ENCODE data around the gene RIC1.
"Not testable (repeated sequence)": the region's sequence is repeated elsewhere in the genome, so short reads cannot be mapped to it uniquely, and the experiment has no call there.

Gene RIC1

DNA sequence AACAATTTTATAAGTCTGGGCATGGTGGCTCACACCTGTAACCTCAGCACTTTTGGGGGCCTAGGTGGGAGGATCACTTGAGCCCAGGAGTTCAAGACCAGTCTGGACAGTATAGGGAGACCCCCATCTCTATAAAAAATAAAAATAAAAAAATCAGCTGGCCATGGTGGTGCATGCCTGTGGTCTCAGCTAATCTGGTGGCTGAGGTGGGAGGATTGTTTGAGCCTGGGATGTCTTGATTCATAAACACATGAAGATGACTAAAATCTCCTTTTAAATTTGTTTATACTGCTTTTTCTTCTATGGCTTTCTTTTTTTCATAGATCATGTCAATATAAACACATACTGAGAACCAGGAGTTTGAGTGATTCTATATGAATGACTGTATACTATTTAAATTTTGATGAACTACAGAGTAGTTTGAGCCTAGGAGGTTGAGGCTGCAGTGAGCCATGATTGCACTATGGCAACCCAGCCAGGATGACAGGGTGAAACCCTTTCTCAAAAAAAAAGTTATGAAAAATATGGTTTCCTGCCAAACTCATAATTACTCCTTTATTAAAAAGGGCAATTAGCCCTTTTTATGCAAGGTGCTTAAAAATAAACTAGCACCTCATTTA lies 14.2 kb downstream of the RIC1 start:
- TF ChIP-seq, protein P1, sequence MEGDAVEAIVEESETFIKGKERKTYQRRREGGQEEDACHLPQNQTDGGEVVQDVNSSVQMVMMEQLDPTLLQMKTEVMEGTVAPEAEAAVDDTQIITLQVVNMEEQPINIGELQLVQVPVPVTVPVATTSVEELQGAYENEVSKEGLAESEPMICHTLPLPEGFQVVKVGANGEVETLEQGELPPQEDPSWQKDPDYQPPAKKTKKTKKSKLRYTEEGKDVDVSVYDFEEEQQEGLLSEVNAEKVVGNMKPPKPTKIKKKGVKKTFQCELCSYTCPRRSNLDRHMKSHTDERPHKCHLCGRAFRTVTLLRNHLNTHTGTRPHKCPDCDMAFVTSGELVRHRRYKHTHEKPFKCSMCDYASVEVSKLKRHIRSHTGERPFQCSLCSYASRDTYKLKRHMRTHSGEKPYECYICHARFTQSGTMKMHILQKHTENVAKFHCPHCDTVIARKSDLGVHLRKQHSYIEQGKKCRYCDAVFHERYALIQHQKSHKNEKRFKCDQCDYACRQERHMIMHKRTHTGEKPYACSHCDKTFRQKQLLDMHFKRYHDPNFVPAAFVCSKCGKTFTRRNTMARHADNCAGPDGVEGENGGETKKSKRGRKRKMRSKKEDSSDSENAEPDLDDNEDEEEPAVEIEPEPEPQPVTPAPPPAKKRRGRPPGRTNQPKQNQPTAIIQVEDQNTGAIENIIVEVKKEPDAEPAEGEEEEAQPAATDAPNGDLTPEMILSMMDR (IDR thresholded peaks at IDR 0.05; ENCODE audit: insufficient read depth, missing control alignments): no peak
- DNase-seq (ENCODE audit: insufficient read length, low spot score) (no peak), FAIRE-seq (no peak)

DNA sequence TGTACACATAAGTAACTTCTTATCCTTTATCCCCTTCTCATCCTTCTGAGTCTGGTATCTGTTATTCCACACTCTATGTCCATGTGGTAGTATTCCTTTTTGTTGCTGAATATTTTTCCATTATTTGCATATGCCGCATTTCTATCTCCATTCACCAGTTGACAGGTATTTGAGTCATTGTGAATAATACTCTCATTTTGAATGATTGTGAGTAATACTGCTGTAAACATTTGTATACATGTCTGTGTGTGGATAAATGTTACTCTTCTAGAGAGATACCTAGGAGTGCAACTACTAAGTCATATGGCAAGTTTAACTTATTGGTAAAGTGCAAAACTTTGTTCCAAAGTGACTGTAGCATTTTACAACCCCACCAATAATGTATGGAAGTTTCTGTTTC lies 15.6 kb downstream of the RIC1 start:
- no peak for FAIRE-seq
- DNase-seq (ENCODE audit: insufficient read length, low spot score): no peak
- TF ChIP-seq, protein P1 (IDR thresholded peaks at IDR 0.05; ENCODE audit: insufficient read depth, missing control alignments): no peak

- FAIRE-seq (no peak), DNase-seq (ENCODE audit: insufficient read length, low spot score) (no peak)
- TF ChIP-seq, protein P1 (IDR thresholded peaks at IDR 0.05; ENCODE audit: insufficient read depth, missing control alignments): no peak
These were observed 17.2 kb downstream of the RIC1 start for GRCh38 chr9:5646116-5646515.

GRCh38 chr9:5650356-5651105 lies 21.6 kb downstream of the RIC1 start:
- no peak for FAIRE-seq
- DNase-seq (ENCODE audit: insufficient read length, low spot score): no peak
- TF ChIP-seq, protein P1 (IDR thresholded peaks at IDR 0.05; ENCODE audit: insufficient read depth, missing control alignments): no peak

- no peak for DNase-seq (ENCODE audit: insufficient read length, low spot score)
- TF ChIP-seq, protein P1 (IDR thresholded peaks at IDR 0.05; ENCODE audit: insufficient read depth, missing control alignments): no peak
- no peak for FAIRE-seq
These were observed 22.3 kb downstream of the RIC1 start for GRCh38 chr9:5651246-5651645.

DNA sequence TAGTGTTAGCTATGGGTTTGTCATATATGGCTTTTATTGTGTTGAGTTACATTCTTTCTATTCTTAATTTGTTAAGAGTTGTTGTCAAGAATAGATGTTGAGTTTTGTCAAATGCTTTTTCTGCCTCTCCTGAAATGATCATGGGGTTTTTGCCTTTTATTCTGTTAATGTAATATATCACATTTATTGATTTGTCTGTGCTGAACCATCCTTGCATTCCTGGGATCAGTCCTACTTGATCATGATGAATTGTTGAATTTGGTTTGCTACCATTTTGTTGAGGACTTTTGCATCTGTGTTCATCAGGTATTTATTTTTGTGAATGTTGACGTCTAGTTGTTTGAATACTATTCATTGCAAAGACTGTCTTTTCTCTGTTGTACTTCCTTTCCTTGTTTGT lies 23.9 kb downstream of the RIC1 start:
- TF ChIP-seq, protein P1 (IDR thresholded peaks at IDR 0.05; ENCODE audit: insufficient read depth, missing control alignments): no peak
- FAIRE-seq (no peak), DNase-seq (ENCODE audit: insufficient read length, low spot score) (no peak)

- FAIRE-seq; DNase-seq (ENCODE audit: insufficient read length, low spot score): not testable (repeated sequence)
These were observed 33.9 kb downstream of the RIC1 start for GRCh38 chr9:5662804-5663203.
